Measurements from ENCODE around the gene PPFIBP2.

Gene PPFIBP2

DNA sequence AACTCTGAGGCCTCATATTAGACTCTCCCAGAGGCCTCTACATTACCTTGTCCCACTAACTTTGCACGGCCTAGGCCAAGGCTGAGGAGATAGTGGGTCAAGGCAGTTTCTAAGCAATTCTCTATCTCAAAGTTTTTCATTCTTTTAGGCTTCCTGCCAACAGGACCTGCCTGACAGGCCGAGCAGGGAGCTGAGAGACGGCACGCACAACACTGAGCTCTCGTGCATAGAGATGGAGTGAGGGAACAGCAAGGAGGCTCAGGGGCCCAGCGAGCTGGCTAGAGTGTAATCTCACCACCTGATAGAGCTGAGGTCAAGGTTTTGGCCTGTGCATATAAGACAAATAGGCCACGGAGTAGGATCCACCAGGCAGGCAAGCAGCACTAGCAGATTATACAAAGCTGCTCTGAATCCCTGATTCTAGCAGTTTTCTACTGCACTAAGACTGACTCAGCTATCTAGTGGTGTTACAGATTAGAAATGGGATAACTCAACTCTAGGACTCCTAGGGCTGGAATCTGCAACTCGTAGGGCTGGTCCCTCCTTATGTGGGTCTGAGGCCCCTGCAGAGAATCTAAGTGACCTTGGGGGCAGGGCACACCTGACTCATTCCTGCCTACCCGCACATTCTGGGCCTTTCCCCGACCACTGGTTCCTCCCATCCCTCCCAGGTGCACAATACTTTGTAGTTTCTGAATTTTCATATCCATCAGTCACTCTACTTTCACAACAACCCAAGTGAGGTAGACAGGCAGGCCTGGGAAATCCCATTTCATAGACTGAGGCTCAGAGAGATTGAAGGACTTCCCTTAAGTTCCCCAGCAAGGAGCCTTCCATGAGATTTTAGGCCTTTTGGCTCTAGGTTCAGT lies 157.8 kb downstream of the PPFIBP2 start:
- ChIA-PET CTCF (interaction anchor here (0.8 to 4.3 kb wide), 9 partner anchors 14 to 916 kb away, joined by 3 to 12 read pairs (median 4); no protein-coding TSS in a partner anchor), POLR2A (no interaction called here)
- TF ChIP-seq, protein P1, sequence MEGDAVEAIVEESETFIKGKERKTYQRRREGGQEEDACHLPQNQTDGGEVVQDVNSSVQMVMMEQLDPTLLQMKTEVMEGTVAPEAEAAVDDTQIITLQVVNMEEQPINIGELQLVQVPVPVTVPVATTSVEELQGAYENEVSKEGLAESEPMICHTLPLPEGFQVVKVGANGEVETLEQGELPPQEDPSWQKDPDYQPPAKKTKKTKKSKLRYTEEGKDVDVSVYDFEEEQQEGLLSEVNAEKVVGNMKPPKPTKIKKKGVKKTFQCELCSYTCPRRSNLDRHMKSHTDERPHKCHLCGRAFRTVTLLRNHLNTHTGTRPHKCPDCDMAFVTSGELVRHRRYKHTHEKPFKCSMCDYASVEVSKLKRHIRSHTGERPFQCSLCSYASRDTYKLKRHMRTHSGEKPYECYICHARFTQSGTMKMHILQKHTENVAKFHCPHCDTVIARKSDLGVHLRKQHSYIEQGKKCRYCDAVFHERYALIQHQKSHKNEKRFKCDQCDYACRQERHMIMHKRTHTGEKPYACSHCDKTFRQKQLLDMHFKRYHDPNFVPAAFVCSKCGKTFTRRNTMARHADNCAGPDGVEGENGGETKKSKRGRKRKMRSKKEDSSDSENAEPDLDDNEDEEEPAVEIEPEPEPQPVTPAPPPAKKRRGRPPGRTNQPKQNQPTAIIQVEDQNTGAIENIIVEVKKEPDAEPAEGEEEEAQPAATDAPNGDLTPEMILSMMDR (IDR thresholded peaks at IDR 0.05; ENCODE audit: control extremely low read depth, extremely low read depth, low read depth, missing control alignments) = no peak
- DNase-seq (ENCODE audit: extremely low spot score) = peak; percentile 71

DNA sequence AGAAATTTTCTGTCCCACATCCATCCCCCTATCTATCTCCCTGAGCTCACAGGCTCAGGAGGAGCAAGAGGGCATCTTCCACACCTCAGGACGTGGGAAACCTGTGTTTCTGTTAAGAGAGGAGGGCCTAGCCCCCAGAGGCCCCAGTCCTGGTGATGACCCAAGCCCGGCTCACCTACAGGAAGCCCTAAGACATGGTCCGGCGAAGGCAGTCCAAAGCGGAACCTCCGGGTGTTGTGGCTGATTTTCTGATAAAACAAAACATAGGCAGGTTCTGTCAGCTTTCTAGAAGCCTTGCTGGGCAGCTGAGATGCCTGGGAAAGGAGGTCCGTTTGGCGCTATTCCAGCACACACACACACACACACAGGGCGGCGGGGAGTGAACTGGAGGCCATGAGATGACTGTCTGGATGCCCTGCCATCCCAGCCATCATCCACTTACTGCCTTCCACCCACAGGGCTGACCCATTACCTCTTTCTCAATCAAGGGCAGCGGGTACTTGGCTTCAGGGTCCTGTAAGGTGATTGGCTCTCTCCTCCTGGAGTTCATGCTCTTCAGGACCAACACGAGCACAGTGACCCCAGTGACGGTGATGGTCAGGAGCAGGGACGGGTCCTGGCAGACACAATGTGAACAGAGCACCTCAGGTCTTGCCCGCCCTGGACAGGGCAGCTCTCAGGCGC lies 158.6 kb downstream of the PPFIBP2 start:
- peak; percentile 34 for DNase-seq (ENCODE audit: extremely low spot score)
- TF ChIP-seq, protein P1 (IDR thresholded peaks at IDR 0.05; ENCODE audit: control extremely low read depth, extremely low read depth, low read depth, missing control alignments) = no peak
- POLR2A ChIA-PET = no interaction called here
- CTCF ChIA-PET = interaction anchor here (1.3 to 4.3 kb wide), 7 partner anchors 9 to 917 kb away, joined by 3 to 12 read pairs (median 5); no protein-coding TSS in a partner anchor

DNA sequence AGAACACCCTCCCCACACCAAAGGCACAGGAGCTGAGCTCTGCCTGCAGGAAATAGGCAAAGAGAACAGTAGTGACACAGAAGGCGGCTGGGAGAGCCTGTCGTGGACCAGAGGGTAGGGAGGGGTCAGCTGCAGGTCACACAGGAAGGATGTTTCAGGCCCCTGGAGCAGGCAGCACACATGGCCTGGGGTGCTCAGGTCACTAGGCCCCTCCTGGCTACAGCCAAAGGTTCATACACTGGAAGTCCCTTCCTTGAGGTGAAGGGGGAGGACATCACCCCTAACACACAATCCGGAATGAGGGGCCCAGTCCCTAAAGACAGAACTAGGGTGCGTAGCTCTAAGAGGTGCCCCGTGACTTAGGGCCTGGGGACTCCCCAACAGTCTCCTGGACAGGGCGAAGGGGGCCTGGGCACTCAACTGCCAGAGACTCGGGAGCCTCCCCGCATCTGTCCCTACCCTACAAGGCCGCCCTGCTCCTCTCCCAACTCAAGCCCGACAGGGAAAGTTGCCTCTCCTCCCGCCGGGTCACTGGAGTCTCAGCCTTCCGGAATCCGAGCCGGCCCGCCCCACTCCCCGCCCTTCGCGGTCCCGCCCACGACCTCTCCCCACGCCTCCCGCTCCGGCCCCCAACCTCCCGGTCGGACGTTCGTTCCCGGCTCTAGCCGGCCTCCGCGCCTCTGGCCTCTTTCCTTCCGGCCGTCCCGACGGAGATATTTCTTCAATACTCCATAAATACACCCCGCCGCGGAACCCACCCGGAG lies 159.3 kb downstream of the PPFIBP2 start, which contains the start of gene CYB5R2:
TSS of gene CYB5R2 (minus strand) at position 541 of the 764 bp plus-strand sequence. CDS start 675 bp downstream, outside the sequence.
- ChIA-PET POLR2A (interaction anchor here (0.6 to 0.7 kb wide), 2 partner anchors 136 to 167 kb away, joined by 3 read pairs; no protein-coding TSS in a partner anchor), CTCF (interaction anchor here (1.0 to 4.3 kb wide), 6 partner anchors 8 to 574 kb away, joined by 3 to 12 read pairs (median 3); no protein-coding TSS in a partner anchor)
- DNase-seq (ENCODE audit: extremely low spot score) = peak; percentile 76
- TF ChIP-seq, protein P1 (IDR thresholded peaks at IDR 0.05; ENCODE audit: control extremely low read depth, extremely low read depth, low read depth, missing control alignments) = no peak

GRCh38 chr11:7673724-7674434 lies 160.1 kb downstream of the PPFIBP2 start:
- ChIA-PET CTCF (interaction anchor here (1.0 to 4.3 kb wide), 5 partner anchors 8 to 575 kb away, joined by 3 to 12 read pairs (median 3); no protein-coding TSS in a partner anchor), POLR2A (interaction anchor here (0.6 to 0.7 kb wide), 2 partner anchors 137 to 168 kb away, joined by 3 read pairs; no protein-coding TSS in a partner anchor)
- TF ChIP-seq, protein P1 (IDR thresholded peaks at IDR 0.05; ENCODE audit: control extremely low read depth, extremely low read depth, low read depth, missing control alignments) = no peak
- peak; percentile 65 for DNase-seq (ENCODE audit: extremely low spot score)

DNA sequence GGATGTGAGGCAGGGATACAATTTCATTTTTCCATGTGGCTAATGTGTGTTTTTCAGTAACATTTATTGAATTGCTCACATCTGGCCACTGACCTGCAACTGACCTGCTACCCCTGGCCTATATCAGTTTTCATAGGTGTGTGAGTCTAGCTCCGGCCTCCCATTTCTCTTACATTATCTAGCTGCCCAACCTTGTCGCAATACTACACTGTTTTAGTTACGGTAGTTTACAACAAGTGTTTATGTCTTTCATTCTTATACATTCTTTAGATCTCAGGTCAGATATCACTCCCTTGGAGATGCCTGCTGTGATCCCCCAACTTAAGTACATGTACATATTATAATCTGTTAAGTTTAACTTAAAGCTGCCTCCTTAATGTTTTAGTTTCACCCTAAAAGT lies 161.8 kb downstream of the PPFIBP2 start:
- CTCF ChIA-PET = interaction anchor here (0.9 to 5.0 kb wide), 3 partner anchors 11 to 128 kb away, joined by 3 to 43 read pairs (median 5); no protein-coding TSS in a partner anchor
- DNase-seq (ENCODE audit: extremely low spot score) = no peak
- TF ChIP-seq, protein P1 (IDR thresholded peaks at IDR 0.05; ENCODE audit: control extremely low read depth, extremely low read depth, low read depth, missing control alignments) = no peak
- POLR2A ChIA-PET = no interaction called here
